ENCODE data around the gene KDM3B.

GRCh38 chr5:138450971-138451370, 98.5 kb downstream of the KDM3B start:
- TF ChIP-seq POLR2A (IDR thresholded peaks at IDR 0.05; ENCODE audit: low read length) (no peak), CTCF (IDR thresholded peaks at IDR 0.05) (no peak), ESRRA (IDR thresholded peaks at IDR 0.05; ENCODE audit: borderline replicate concordance, low read length) (no peak), HDAC2 (IDR thresholded peaks at IDR 0.05) (no peak), JUNB (IDR thresholded peaks at IDR 0.05) (no peak), RCOR1 (IDR thresholded peaks at IDR 0.05; ENCODE audit: low read depth, low read length) (no peak), SMC3 (IDR thresholded peaks at IDR 0.05) (no peak), RAD21 (conservative IDR thresholded peaks at IDR 0.05 in 1 of 2, IDR thresholded peaks at IDR 0.05 in 1 of 2) (no peak)
